Ascending aorta (tissue), 2 donors: ENCODE data around the gene CEP112. TPM values are rescaled to one million over a fixed set of nuclear protein-coding genes. Genes with fewer than 3 reads are reported as not detected.

Experiments used
- DNase-seq, 2 donors: peaks; one replicate each; pipeline ENCODE4 v3.0.0-alpha.2; 2019; ENCODE audit warnings: low spot score in 2 of 2
- H3K27ac ChIP-seq, 2 donors: fragments of 200-600 bp; sonication (generic); one replicate each; pipeline ENCODE4 v1.5.1; 2016 to 2017; ENCODE audit warnings: mild to moderate bottlenecking in 1 of 2
- H3K27me3 ChIP-seq: fragments of 200-600 bp; sonication (generic); one replicate; pipeline ENCODE4 v1.5.1; 2017
- H3K36me3 ChIP-seq, 2 donors: fragments of 200-600 bp; sonication (generic); one replicate each; pipeline ENCODE4 v1.5.1; 2016
- H3K4me1 ChIP-seq, 2 donors: fragments of 200-600 bp; sonication (generic); one replicate each; pipeline ENCODE4 v1.5.1; 2016 to 2017; ENCODE audit warnings: mild to moderate bottlenecking in 1 of 2
- H3K4me3 ChIP-seq, 2 donors: fragments of 200-600 bp; sonication (generic); one replicate each; pipeline ENCODE4 v1.5.1; 2016 to 2017; ENCODE audit warnings: mild to moderate bottlenecking in 1 of 2
- H3K9me3 ChIP-seq, 2 donors: fragments of 200-600 bp; sonication (generic); one replicate each; pipeline ENCODE4 v1.5.1; 2016
- CTCF ChIP-seq, 3 experiments: fragments of 200-600 bp in 2 of 3; fragments of 450-650 bp in 1 of 3; sonication (generic) in 2 of 3; IDR thresholded peaks; one replicate each; pipeline ENCODE4 v1.5.1; 2016 to 2019; ENCODE audit warnings: antibody characterized with exemption in 3 of 3, mild to moderate bottlenecking in 1 of 3, moderate library complexity in 1 of 3
- intact Hi-C: fragments of 100-400 bp; cut with DNase I; formaldehyde crosslinking; loops from one replicate; pipeline ENCODE4 v1.15.1; 2023
- total RNA-seq: library from RNA; depleted of rRNA; stranded (reverse); fragments of >200 nt; gene quantifications from one replicate; pipeline ENCODE4 v1.1.0, GENCODE V29; 2016

CEP112 gene
- total RNA-seq, 1 donor from 2014 or later, result 11.4 TPM

GRCh38 chr17:65998675-65999074 is 193.3 kb downstream of the CEP112 start:
- intact Hi-C loops, result no loop called here

GRCh38 chr17:65994679-65995078 is 197.3 kb downstream of the CEP112 start:
- DNase-seq, result no peak
- intact Hi-C loops, result no loop called here
- Histone ChIP-seq H3K36me3 (no peaks in the 10 kb centered on the region), H3K4me1 (no peaks in the 10 kb centered on the region), H3K4me3 (no peak overlapping the region), H3K9me3 (peaks cover 0 to 2% of the 10 kb centered on the region in 2 donors), H3K27me3 (no peaks in the 10 kb centered on the region), H3K27ac (no peak overlapping the region)
- TF ChIP-seq CTCF (IDR thresholded peaks at IDR 0.05), result no peak

More at GRCh38 chr17:65998675-65999074, 193.3 kb downstream of the CEP112 start:
- no peak for DNase-seq
- H3K36me3 ChIP-seq, result no peaks in the 10 kb centered on the region
- no peaks in the 10 kb centered on the region for H3K27me3 ChIP-seq
- no peak overlapping the region for H3K4me3 ChIP-seq
- H3K27ac ChIP-seq, result no peak overlapping the region
- no peaks in the 10 kb centered on the region for H3K4me1 ChIP-seq
- TF ChIP-seq CTCF (IDR thresholded peaks at IDR 0.05), result no peak
- no peaks in the 10 kb centered on the region for H3K9me3 ChIP-seq

- Histone ChIP-seq H3K4me1 (no peaks in the 10 kb centered on the region), H3K9me3 (peaks cover 0 to 7% of the 10 kb centered on the region in 2 donors)
- intact Hi-C loops, result no loop called here
Observed at GRCh38 chr17:65994114-65994513, 197.8 kb downstream of the CEP112 start.

GRCh38 chr17:65990593-65990992 is 201.3 kb downstream of the CEP112 start:
- Histone ChIP-seq H3K9me3 (peaks cover 14 to 19% of the 10 kb centered on the region in 2 donors), H3K27me3 (no peaks in the 10 kb centered on the region), H3K36me3 (no peaks in the 10 kb centered on the region), H3K4me3 (no peak overlapping the region), H3K4me1 (no peaks in the 10 kb centered on the region), H3K27ac (no peak overlapping the region)
- no peak for DNase-seq
- TF ChIP-seq CTCF (IDR thresholded peaks at IDR 0.05), result no peak
- intact Hi-C loops, result no loop called here

More at GRCh38 chr17:65994114-65994513, 197.8 kb downstream of the CEP112 start:
- Histone ChIP-seq H3K27me3 (no peaks in the 10 kb centered on the region), H3K27ac (no peak overlapping the region), H3K4me3 (no peak overlapping the region), H3K36me3 (no peaks in the 10 kb centered on the region)
- DNase-seq, result no peak
- no peak for TF ChIP-seq CTCF (IDR thresholded peaks at IDR 0.05)

GRCh38 chr17:65988451-65988850 is 203.5 kb downstream of the CEP112 start:
- H3K27ac ChIP-seq, result no peak overlapping the region
- no peaks in the 10 kb centered on the region for H3K4me1 ChIP-seq
- DNase-seq, result no peak
- H3K36me3 ChIP-seq, result no peaks in the 10 kb centered on the region
- H3K27me3 ChIP-seq, result no peaks in the 10 kb centered on the region
- intact Hi-C loops, result no loop called here
- TF ChIP-seq CTCF (IDR thresholded peaks at IDR 0.05), result no peak
- peaks cover 14 to 19% of the 10 kb centered on the region in 2 donors for H3K9me3 ChIP-seq
- no peak overlapping the region for H3K4me3 ChIP-seq

GRCh38 chr17:65987988-65988387 is 203.9 kb downstream of the CEP112 start:
- no peak overlapping the region for H3K4me3 ChIP-seq
- no peaks in the 10 kb centered on the region for H3K4me1 ChIP-seq
- H3K9me3 ChIP-seq, result peaks cover 14 to 19% of the 10 kb centered on the region in 2 donors
- H3K36me3 ChIP-seq, result no peaks in the 10 kb centered on the region
- peak in 1 of 3 experiments; percentile 20 for TF ChIP-seq CTCF (IDR thresholded peaks at IDR 0.05)
- H3K27ac ChIP-seq, result no peak overlapping the region
- DNase-seq, result no peak
- intact Hi-C loops, result no loop called here
- H3K27me3 ChIP-seq, result no peaks in the 10 kb centered on the region
